Adrenal gland (tissue), 5 donors: ENCODE data around the gene PPARGC1A.

Experiments used
- POLR2A ChIP-seq, 2 donors: fragments of 450-650 bp; IDR thresholded peaks; one replicate each; pipeline ENCODE4 v1.6.1; 2017; ENCODE audit warnings: antibody characterized with exemption in 2 of 2, mild to moderate bottlenecking in 2 of 2, moderate library complexity in 1 of 2
- TF ChIP-seq, protein P1 (sequence below), 6 experiments: fragments of 450-650 bp in 4 of 6; fragments of 200-600 bp in 2 of 6; sonication (generic) in 1 of 6; IDR thresholded peaks; 1 replicate in 5 of 6; 2 replicates in 1 of 6; pipeline versions ENCODE4 v1.5.1 to v1.8.0; 2016 to 2021; ENCODE audit warnings: antibody characterized with exemption in 6 of 6, mild to moderate bottlenecking in 2 of 6, moderate library complexity in 1 of 6
- donor health status: DM: no; HTN: no; CAD: no.

DNA sequence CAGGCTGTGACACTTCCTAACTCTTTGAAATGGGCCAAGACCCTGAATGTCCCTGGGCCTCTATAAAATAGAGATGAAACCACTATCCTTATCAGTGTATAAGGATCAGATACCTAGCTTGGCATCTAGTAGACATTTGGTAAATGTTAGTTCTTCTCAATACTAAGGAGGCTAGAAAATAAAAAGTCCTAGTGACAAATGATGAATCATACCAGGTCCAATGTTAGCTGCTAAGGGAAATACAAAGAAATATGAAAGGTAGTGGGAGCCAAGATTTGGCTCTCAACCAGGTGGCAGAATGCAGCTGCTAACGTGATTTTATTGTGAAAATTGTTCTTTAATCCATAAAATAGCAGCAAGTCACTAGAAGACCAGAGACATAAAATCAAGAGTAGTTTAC, 19.8 kb upstream of the PPARGC1A start:
- TF ChIP-seq, protein P1, sequence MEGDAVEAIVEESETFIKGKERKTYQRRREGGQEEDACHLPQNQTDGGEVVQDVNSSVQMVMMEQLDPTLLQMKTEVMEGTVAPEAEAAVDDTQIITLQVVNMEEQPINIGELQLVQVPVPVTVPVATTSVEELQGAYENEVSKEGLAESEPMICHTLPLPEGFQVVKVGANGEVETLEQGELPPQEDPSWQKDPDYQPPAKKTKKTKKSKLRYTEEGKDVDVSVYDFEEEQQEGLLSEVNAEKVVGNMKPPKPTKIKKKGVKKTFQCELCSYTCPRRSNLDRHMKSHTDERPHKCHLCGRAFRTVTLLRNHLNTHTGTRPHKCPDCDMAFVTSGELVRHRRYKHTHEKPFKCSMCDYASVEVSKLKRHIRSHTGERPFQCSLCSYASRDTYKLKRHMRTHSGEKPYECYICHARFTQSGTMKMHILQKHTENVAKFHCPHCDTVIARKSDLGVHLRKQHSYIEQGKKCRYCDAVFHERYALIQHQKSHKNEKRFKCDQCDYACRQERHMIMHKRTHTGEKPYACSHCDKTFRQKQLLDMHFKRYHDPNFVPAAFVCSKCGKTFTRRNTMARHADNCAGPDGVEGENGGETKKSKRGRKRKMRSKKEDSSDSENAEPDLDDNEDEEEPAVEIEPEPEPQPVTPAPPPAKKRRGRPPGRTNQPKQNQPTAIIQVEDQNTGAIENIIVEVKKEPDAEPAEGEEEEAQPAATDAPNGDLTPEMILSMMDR (IDR thresholded peaks at IDR 0.05), result no peak
- TF ChIP-seq POLR2A (IDR thresholded peaks at IDR 0.05), result no peak
